Neural cell (in vitro differentiated cells): ENCODE results near the gene OVOL1.

Source experiments
- CTCF ChIP-seq: fragments of 450-650 bp; IDR thresholded peaks from 2 replicates; pipeline ENCODE4 v1.5.1; 2014; ENCODE audit warnings: antibody characterized with exemption, mild to moderate bottlenecking, moderate library complexity; ENCODE audit not compliant: poor library complexity, severe bottlenecking
- RAD21 ChIP-seq: fragments of 450-650 bp; conservative IDR thresholded peaks from 2 replicates; pipeline ENCODE4 v1.6.1; 2014; ENCODE audit warnings: antibody characterized with exemption, mild to moderate bottlenecking, moderate library complexity

GRCh38 chr11:65806979-65807378, 20.1 kb downstream of the OVOL1 start:
- no peak for TF ChIP-seq RAD21
- no peak for TF ChIP-seq CTCF
